Duodenal mucosa (tissue), 2 donors: ENCODE data around the gene ANKRD12.
"Not testable (repeated sequence)": the region's sequence is repeated elsewhere in the genome, so short reads cannot be mapped to it uniquely, and the experiment has no call there.

Experiments used
- H3K27ac ChIP-seq: one replicate; pipeline ENCODE4 v1.7.0; 2013; ENCODE audit warnings: low read depth, low read length
- H3K27me3 ChIP-seq, 2 donors: one replicate each; pipeline ENCODE4 v1.7.0; 2013; ENCODE audit warnings: low read length in 2 of 2, control low read depth in 1 of 2; ENCODE audit not compliant: insufficient read depth in 2 of 2, control insufficient read depth in 1 of 2
- H3K36me3 ChIP-seq, 2 donors: one replicate each; pipeline ENCODE4 v1.7.0; 2013; ENCODE audit warnings: low read length in 2 of 2, control low read depth in 1 of 2; ENCODE audit not compliant: insufficient read depth in 2 of 2, control insufficient read depth in 1 of 2
- H3K4me1 ChIP-seq, 2 donors: one replicate each; pipeline ENCODE4 v1.7.0; 2013; ENCODE audit warnings: low read length in 2 of 2, control low read depth in 1 of 2; ENCODE audit not compliant: insufficient read depth in 2 of 2, control insufficient read depth in 1 of 2
- H3K4me3 ChIP-seq, 2 donors: one replicate each; pipeline ENCODE4 v1.7.0; 2013; ENCODE audit warnings: low read length in 2 of 2, low read depth in 1 of 2
- H3K9ac ChIP-seq, 2 donors: one replicate each; pipeline ENCODE4 v1.7.0; 2013; ENCODE audit warnings: low read length in 2 of 2, low read depth in 1 of 2
- H3K9me3 ChIP-seq, 2 donors: one replicate each; pipeline ENCODE4 v1.7.0; 2013; ENCODE audit warnings: low read length in 2 of 2, control low read depth in 1 of 2; ENCODE audit not compliant: control insufficient read depth in 1 of 2

ANKRD12 gene

GRCh38 chr18:9136315-9137155 is at the start of gene ANKRD12:
ANKRD12 (plus strand) TSS chr18:9136781; CDS start chr18:9182433, 45,652 bp downstream.
- Histone ChIP-seq H3K9me3 (no peaks in the 10 kb centered on the region), H3K36me3 (peaks cover 3 to 9% of the 10 kb centered on the region in 2 donors), H3K4me3 (peak within 1 kb of the TSS; percentile 83 to 92), H3K27ac (peak within 1 kb of the TSS; percentile 100), H3K4me1 (peaks cover 27 to 47% of the 10 kb centered on the region in 2 donors), H3K27me3 (no peaks in the 10 kb centered on the region), H3K9ac (peak within 1 kb of the TSS; percentile 88 to 89)

- Histone ChIP-seq H3K4me3 (no peak overlapping the region), H3K36me3 (no peaks in the 10 kb centered on the region), H3K27ac (no peak overlapping the region), H3K9ac (no peak overlapping the region), H3K4me1 (no peaks in the 10 kb centered on the region), H3K9me3 (no peaks in the 10 kb centered on the region), H3K27me3 (no peaks in the 10 kb centered on the region)
Measured at GRCh38 chr18:9087144-9087543, 49.4 kb upstream of the ANKRD12 start.

DNA sequence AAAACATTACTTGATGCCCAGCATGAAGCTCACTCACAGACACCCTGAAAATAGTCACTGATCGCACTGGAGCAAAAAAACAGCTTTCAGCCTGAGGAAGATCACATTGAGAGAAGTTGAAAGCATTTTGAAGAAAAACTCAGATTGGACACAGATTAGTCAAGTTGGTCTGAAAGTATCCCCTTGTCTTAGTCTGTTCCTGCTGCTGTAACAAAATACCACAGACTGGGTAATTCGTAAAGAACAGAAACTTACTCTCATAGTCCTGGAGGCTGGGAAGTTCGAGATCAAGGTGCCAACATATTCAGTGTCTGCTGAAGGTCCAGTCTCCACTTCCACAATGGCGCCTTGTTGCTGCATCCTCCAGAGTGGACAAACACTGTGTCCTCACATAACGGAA is 48.3 kb upstream of the ANKRD12 start:
- no peaks in the 10 kb centered on the region for H3K36me3 ChIP-seq

DNA sequence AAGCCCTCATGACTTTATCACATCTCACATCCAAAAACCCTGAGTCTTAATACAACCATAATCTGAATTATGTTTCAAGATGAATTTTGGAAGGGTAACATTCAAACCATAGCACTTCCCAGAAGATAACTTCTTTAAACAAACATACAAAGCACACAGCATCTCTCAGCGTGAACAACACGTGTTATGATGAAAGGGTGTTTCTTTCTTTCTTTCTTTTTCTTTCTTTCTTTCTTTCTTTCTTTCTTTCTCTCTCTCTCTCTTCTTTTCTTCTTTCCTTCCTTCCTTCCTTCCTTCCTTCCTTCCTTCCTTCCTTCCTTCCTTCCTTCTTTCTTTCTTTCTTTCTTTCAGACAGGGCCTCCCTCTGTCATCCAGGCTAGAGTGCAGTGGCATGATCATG is 47.9 kb upstream of the ANKRD12 start:
- H3K4me3 ChIP-seq, H3K9ac ChIP-seq, H3K9me3 ChIP-seq, H3K27me3 ChIP-seq, H3K36me3 ChIP-seq, H3K27ac ChIP-seq, H3K4me1 ChIP-seq: not testable (repeated sequence)

More for the DNA sequence above, 48.3 kb upstream of the ANKRD12 start:
- Histone ChIP-seq H3K27ac (no peak overlapping the region), H3K27me3 (no peaks in the 10 kb centered on the region), H3K4me3 (no peak overlapping the region), H3K9ac (no peak overlapping the region), H3K4me1 (peaks cover 0 to 3% of the 10 kb centered on the region in 2 donors), H3K9me3 (no peaks in the 10 kb centered on the region)

DNA sequence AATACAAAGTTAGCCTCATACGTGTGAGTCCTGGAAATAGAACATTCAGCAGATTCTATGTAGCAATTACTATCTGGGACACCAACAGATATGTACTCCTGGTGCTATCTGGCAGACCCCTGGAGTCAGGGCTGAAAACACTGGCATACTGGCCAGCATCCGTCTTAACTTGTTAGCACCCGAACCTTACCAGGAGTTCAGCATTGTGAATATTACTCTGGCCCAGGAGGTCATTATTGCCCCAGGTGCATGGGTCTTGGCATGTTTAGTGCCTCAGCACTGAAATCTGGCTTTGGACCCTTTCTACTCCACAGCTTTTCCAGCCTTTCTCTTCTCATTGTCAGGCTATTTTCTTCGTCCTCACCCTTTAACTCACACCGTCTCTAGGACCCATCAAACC is 46.0 kb upstream of the ANKRD12 start:
- Histone ChIP-seq H3K27ac (no peak overlapping the region), H3K9ac (no peak overlapping the region), H3K4me3 (no peak overlapping the region), H3K36me3 (no peaks in the 10 kb centered on the region), H3K27me3 (no peaks in the 10 kb centered on the region), H3K4me1 (peaks cover 8 to 11% of the 10 kb centered on the region in 2 donors), H3K9me3 (no peaks in the 10 kb centered on the region)

- H3K27me3 ChIP-seq: no peaks in the 10 kb centered on the region
- no peak overlapping the region for H3K27ac ChIP-seq
- H3K4me1 ChIP-seq: peaks cover 8 to 13% of the 10 kb centered on the region in 2 donors
Measured at GRCh38 chr18:9091066-9091476, 45.5 kb upstream of the ANKRD12 start.

GRCh38 chr18:9092665-9093064 is 43.9 kb upstream of the ANKRD12 start:
- Histone ChIP-seq H3K27ac (no peak overlapping the region), H3K9me3 (no peaks in the 10 kb centered on the region), H3K27me3 (no peaks in the 10 kb centered on the region), H3K9ac (no peak overlapping the region), H3K4me3 (no peak overlapping the region), H3K36me3 (no peaks in the 10 kb centered on the region), H3K4me1 (peaks cover 8 to 13% of the 10 kb centered on the region in 2 donors)

More at GRCh38 chr18:9091066-9091476, 45.5 kb upstream of the ANKRD12 start:
- H3K4me3 ChIP-seq: no peak overlapping the region
- no peak overlapping the region for H3K9ac ChIP-seq
- no peaks in the 10 kb centered on the region for H3K36me3 ChIP-seq
- no peaks in the 10 kb centered on the region for H3K9me3 ChIP-seq

- not testable (repeated sequence) for H3K4me3 ChIP-seq, H3K27ac ChIP-seq
Measured at GRCh38 chr18:9093109-9093508, 43.5 kb upstream of the ANKRD12 start.

GRCh38 chr18:9094307-9095226 is 42.0 kb upstream of the ANKRD12 start:
- peak overlapping the region in 1 of 2 donors; percentile 19 for H3K4me3 ChIP-seq
- no peak overlapping the region for H3K9ac ChIP-seq
- H3K27ac ChIP-seq: no peak overlapping the region
- peaks cover 8 to 13% of the 10 kb centered on the region in 2 donors for H3K4me1 ChIP-seq
- H3K9me3 ChIP-seq: no peaks in the 10 kb centered on the region
- no peaks in the 10 kb centered on the region for H3K27me3 ChIP-seq
- no peaks in the 10 kb centered on the region for H3K36me3 ChIP-seq

More at GRCh38 chr18:9093109-9093508, 43.5 kb upstream of the ANKRD12 start:
- H3K9ac ChIP-seq, H3K9me3 ChIP-seq, H3K36me3 ChIP-seq, H3K27me3 ChIP-seq: not testable (repeated sequence)
- peaks cover 8 to 13% of the 10 kb centered on the region in 2 donors for H3K4me1 ChIP-seq
